ENCODE data around the gene CRACDL. TPM values are rescaled to one million over a fixed set of nuclear protein-coding genes. Genes with fewer than 3 reads are reported as not detected.
A peak's percentile ranks its signal among the peaks of the same experiment; 100 is the strongest.

Gene CRACDL
- total RNA-seq, 2 experiments from 2014 or later, result 0.36 to 1.5 TPM

GRCh38 chr2:98827625-98828368, 108.2 kb downstream of the CRACDL start:
- ChIA-PET CTCF (no interaction called here), POLR2A (interaction anchor here (0.6 to 3.2 kb wide), 4 partner anchors 48 to 178 kb away, joined by 3 to 17 read pairs (median 4); no protein-coding TSS in a partner anchor)
- Mint-ChIP-seq H3K4me3 (no peak overlapping the region), H3K9me3 (no peaks in the 10 kb centered on the region), H3K4me1 (ENCODE audit: low read depth) (peaks cover 83% of the 10 kb centered on the region), H3K27me3 (no peaks in the 10 kb centered on the region), H3K27ac (peak overlapping the region; percentile 83), H3K36me3 (ENCODE audit: low read depth) (no peaks in the 10 kb centered on the region)
- Histone ChIP-seq H3K4me3 (ENCODE audit: low read length) (no peak overlapping the region), H3K4me1 (ENCODE audit: insufficient read depth, low read length) (peaks cover 56% of the 10 kb centered on the region), H3K9me3 (ENCODE audit: control insufficient read depth in 1 of 2, insufficient read depth in 1 of 2, low read length in 2 of 2) (no peaks in the 10 kb centered on the region), H3K27ac (ENCODE audit: low read depth in 1 of 2, low read length in 2 of 2) (no peak overlapping the region), H3K36me3 (ENCODE audit: insufficient read depth, low read length) (no peaks in the 10 kb centered on the region), H3K27me3 (ENCODE audit: control insufficient read depth in 1 of 2, insufficient read depth in 2 of 2, low read length in 2 of 2) (no peaks in the 10 kb centered on the region)
- ATAC-seq (ENCODE audit: poor library complexity) (no peak), DNase-seq (no peak)
- intact Hi-C loops (cut with DNase I, micrococcal nuclease), result loop anchor here in 1 of 2 experiments (10.0 kb wide), 1 partner anchor 1113 kb away; the partner anchor contains the start of gene ZAP70
- TF ChIP-seq, protein P1, sequence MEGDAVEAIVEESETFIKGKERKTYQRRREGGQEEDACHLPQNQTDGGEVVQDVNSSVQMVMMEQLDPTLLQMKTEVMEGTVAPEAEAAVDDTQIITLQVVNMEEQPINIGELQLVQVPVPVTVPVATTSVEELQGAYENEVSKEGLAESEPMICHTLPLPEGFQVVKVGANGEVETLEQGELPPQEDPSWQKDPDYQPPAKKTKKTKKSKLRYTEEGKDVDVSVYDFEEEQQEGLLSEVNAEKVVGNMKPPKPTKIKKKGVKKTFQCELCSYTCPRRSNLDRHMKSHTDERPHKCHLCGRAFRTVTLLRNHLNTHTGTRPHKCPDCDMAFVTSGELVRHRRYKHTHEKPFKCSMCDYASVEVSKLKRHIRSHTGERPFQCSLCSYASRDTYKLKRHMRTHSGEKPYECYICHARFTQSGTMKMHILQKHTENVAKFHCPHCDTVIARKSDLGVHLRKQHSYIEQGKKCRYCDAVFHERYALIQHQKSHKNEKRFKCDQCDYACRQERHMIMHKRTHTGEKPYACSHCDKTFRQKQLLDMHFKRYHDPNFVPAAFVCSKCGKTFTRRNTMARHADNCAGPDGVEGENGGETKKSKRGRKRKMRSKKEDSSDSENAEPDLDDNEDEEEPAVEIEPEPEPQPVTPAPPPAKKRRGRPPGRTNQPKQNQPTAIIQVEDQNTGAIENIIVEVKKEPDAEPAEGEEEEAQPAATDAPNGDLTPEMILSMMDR (IDR thresholded peaks at IDR 0.05), result no peak

DNA sequence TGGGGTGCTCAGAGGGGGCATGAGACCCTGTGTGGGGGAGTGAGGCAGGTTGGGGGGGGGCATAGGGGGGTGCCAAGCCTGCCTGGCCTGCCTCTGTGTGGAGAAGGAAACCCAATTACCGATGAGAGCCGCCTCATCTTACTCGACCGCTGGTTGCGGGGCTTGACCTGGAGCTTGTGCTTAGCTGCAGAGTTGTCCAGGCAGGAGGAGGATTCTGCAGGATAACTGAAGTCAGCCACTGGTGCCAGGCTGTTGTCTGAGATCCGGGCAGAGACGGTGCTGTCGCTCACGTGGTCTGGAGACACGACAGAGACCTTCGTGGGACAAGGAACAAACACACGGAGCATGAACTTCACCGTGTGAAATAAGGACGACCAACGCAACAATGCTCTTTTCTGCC, 109.2 kb downstream of the CRACDL start:
- Histone ChIP-seq H3K4me3 (ENCODE audit: low read length) (no peak overlapping the region), H3K36me3 (ENCODE audit: insufficient read depth, low read length) (no peaks in the 10 kb centered on the region), H3K4me1 (ENCODE audit: insufficient read depth, low read length) (peaks cover 58% of the 10 kb centered on the region), H3K27ac (ENCODE audit: low read depth in 1 of 2, low read length in 2 of 2) (no peak overlapping the region), H3K9me3 (ENCODE audit: control insufficient read depth in 1 of 2, insufficient read depth in 1 of 2, low read length in 2 of 2) (peaks cover 0 to 2% of the 10 kb centered on the region in 2 experiments), H3K27me3 (ENCODE audit: control insufficient read depth in 1 of 2, insufficient read depth in 2 of 2, low read length in 2 of 2) (no peaks in the 10 kb centered on the region)
- Mint-ChIP-seq H3K27ac (peak overlapping the region; percentile 83), H3K27me3 (no peaks in the 10 kb centered on the region), H3K4me3 (no peak overlapping the region), H3K9me3 (no peaks in the 10 kb centered on the region), H3K36me3 (ENCODE audit: low read depth) (no peaks in the 10 kb centered on the region), H3K4me1 (ENCODE audit: low read depth) (peaks cover 76% of the 10 kb centered on the region)
- CTCF ChIA-PET, result no interaction called here
- TF ChIP-seq, protein P1 (IDR thresholded peaks at IDR 0.05), result no peak
- POLR2A ChIA-PET, result no interaction called here
- no peak for ATAC-seq (ENCODE audit: poor library complexity)
- no peak for DNase-seq
- intact Hi-C loops (cut with DNase I, micrococcal nuclease), result loop anchor here in 1 of 2 experiments (10.0 kb wide), 1 partner anchor 1112 kb away; the partner anchor contains the start of gene ZAP70

DNA sequence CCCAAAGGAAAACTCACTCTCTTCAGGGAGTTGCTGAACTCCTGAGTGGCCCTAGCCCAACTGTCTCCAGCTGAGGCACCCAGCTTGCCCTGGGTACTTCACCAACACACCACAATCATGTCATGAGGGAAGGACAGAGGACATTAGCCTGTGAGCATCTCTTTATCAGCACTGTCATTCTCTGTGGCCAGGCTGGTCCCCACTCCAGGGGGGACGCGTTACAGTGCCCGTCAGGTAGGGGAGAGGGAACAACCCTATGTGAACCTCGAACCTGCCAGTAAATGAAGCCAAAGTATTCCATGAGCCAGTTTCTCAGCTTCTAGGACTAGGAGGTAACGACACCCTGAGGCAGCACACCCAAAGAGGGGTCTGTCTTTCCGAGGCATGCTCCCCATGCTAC, 110.2 kb downstream of the CRACDL start:
- Mint-ChIP-seq H3K4me1 (ENCODE audit: low read depth) (peaks cover 70% of the 10 kb centered on the region), H3K36me3 (ENCODE audit: low read depth) (no peaks in the 10 kb centered on the region), H3K9me3 (no peaks in the 10 kb centered on the region), H3K4me3 (peak overlapping the region; percentile 35), H3K27ac (peak overlapping the region; percentile 83), H3K27me3 (no peaks in the 10 kb centered on the region)
- TF ChIP-seq, protein P1 (IDR thresholded peaks at IDR 0.05), result no peak
- ChIA-PET CTCF (interaction anchor here (0.6 to 1.3 kb wide), 2 partner anchors 19 to 54 kb away, joined by 3 to 4 read pairs; no protein-coding TSS in a partner anchor), POLR2A (interaction anchor here (0.6 kb wide), 2 partner anchors 13 to 97 kb away, joined by 3 read pairs; no protein-coding TSS in a partner anchor)
- Histone ChIP-seq H3K36me3 (ENCODE audit: insufficient read depth, low read length) (no peaks in the 10 kb centered on the region), H3K27ac (ENCODE audit: low read depth in 1 of 2, low read length in 2 of 2) (no peak overlapping the region), H3K4me3 (ENCODE audit: low read length) (no peak overlapping the region), H3K27me3 (ENCODE audit: control insufficient read depth in 1 of 2, insufficient read depth in 2 of 2, low read length in 2 of 2) (no peaks in the 10 kb centered on the region), H3K9me3 (ENCODE audit: control insufficient read depth in 1 of 2, insufficient read depth in 1 of 2, low read length in 2 of 2) (peaks cover 0 to 7% of the 10 kb centered on the region in 2 experiments), H3K4me1 (ENCODE audit: insufficient read depth, low read length) (peaks cover 59% of the 10 kb centered on the region)
- intact Hi-C loops (cut with DNase I, micrococcal nuclease), result loop anchor here in 1 of 2 experiments (10.0 kb wide), 1 partner anchor 1111 kb away; the partner anchor contains the start of gene ZAP70
- ATAC-seq (ENCODE audit: poor library complexity), result no peak
- no peak for DNase-seq

All from CD4-positive, alpha-beta T cell (primary cell).